PC-9 (cell line): ENCODE data around the gene C1orf122. TPM values are rescaled to one million over a fixed set of nuclear protein-coding genes. Genes with fewer than 3 reads are reported as not detected.
A peak's percentile ranks its signal among the peaks of the same experiment; 100 is the strongest.

Source experiments
- BruUV-seq: library from RNA; stranded (reverse); fragments of 400-500 nt; replicated peaks from 2 replicates; lab custom pipeline; 2021; lab: Mats Ljungman, UMichigan
- CTCF ChIA-PET: fragments of 300-600 bp; sonication (Branson Sonifier 250); formaldehyde crosslinking; loops from one replicate; lab custom pipeline; 2022; ENCODE audit warnings: antibody characterized with exemption; lab: Charles Lee
- POLR2A ChIA-PET: fragments of 300-600 bp; sonication (Branson Sonifier 250); formaldehyde crosslinking; loops from one replicate; lab custom pipeline; 2022; ENCODE audit warnings: antibody characterized with exemption; ENCODE audit not compliant: unreplicated experiment; lab: Charles Lee
- DNase-seq, 2 experiments: peaks; one replicate each; pipeline versions ENCODE4 v3.0.0 to v3.0.0-alpha.2; 2015 to 2022; ENCODE audit warnings: mixed read lengths in 1 of 2
- H2AFZ ChIP-seq: fragments of 200-600 bp; sonication (generic); 2 replicates; pipeline ENCODE4 v1.8.1; 2017; ENCODE audit warnings: antibody characterized with exemption
- H3F3A ChIP-seq: fragments of 200-600 bp; sonication (generic); 2 replicates; pipeline ENCODE4 v1.8.1; 2017; ENCODE audit warnings: antibody characterized with exemption, mild to moderate bottlenecking, low read depth; ENCODE audit not compliant: insufficient read depth
- H3K27ac ChIP-seq: fragments of 200-600 bp; sonication (generic); 2 replicates; pipeline ENCODE4 v1.6.1; 2016; ENCODE audit warnings: mixed run types
- H3K27me3 ChIP-seq: fragments of 200-600 bp; sonication (generic); 2 replicates; pipeline ENCODE4 v1.6.1; 2016; ENCODE audit warnings: low read depth, mixed run types; ENCODE audit not compliant: insufficient read depth
- H3K36me3 ChIP-seq: fragments of 200-600 bp; sonication (generic); 2 replicates; pipeline ENCODE4 v1.6.1; 2016; ENCODE audit warnings: low read depth, mixed run types
- H3K4me1 ChIP-seq: fragments of 200-600 bp; sonication (generic); replicated peaks from 2 replicates; pipeline ENCODE4 v1.6.1; 2016; ENCODE audit warnings: mixed run types; ENCODE audit not compliant: insufficient read depth
- H3K4me2 ChIP-seq: fragments of 200-600 bp; sonication (generic); 2 replicates; pipeline ENCODE4 v1.6.1; 2017; ENCODE audit warnings: mixed run types
- H3K4me3 ChIP-seq: fragments of 200-600 bp; sonication (generic); 2 replicates; pipeline ENCODE4 v1.6.1; 2016; ENCODE audit warnings: mixed run types
- H3K79me2 ChIP-seq: fragments of 200-600 bp; sonication (generic); 2 replicates; pipeline ENCODE4 v1.6.1; 2017; ENCODE audit warnings: low read depth, mixed run types
- H3K9me2 ChIP-seq: fragments of 200-600 bp; sonication (generic); 2 replicates; pipeline ENCODE4 v1.8.1; 2017; ENCODE audit warnings: mild to moderate bottlenecking; ENCODE audit not compliant: insufficient read depth
- H3K9me3 ChIP-seq: fragments of 200-600 bp; sonication (generic); 2 replicates; pipeline ENCODE4 v1.8.1; 2016; ENCODE audit warnings: low read depth; ENCODE audit not compliant: insufficient read depth
- H4K20me1 ChIP-seq: fragments of 200-600 bp; sonication (generic); 2 replicates; pipeline ENCODE4 v1.8.1; 2017; ENCODE audit not compliant: insufficient read depth
- CTCF ChIP-seq: fragments of 200-600 bp; sonication (generic); conservative IDR thresholded peaks from 2 replicates; pipeline ENCODE4 v1.6.1; 2017; ENCODE audit warnings: mixed run types, antibody characterized with exemption, mild to moderate bottlenecking, moderate library complexity
- EZH2 ChIP-seq: fragments of 200-600 bp; sonication (generic); IDR thresholded peaks from 2 replicates; pipeline ENCODE4 v1.8.0; 2017; ENCODE audit warnings: antibody characterized with exemption, low read depth
- intact Hi-C: fragments of 100-400 bp; cut with micrococcal nuclease; formaldehyde crosslinking; loops from one replicate; pipeline ENCODE4 v1.10.0; 2022; ENCODE audit not compliant: unreplicated experiment
- total RNA-seq: library from RNA; stranded (reverse); gene quantifications from 2 replicates; pipeline ENCODE4 v1.2.3, GENCODE V29; 2021

C1orf122 gene
- total RNA-seq, 1 experiment from 2014 or later: 51.8 TPM

DNA sequence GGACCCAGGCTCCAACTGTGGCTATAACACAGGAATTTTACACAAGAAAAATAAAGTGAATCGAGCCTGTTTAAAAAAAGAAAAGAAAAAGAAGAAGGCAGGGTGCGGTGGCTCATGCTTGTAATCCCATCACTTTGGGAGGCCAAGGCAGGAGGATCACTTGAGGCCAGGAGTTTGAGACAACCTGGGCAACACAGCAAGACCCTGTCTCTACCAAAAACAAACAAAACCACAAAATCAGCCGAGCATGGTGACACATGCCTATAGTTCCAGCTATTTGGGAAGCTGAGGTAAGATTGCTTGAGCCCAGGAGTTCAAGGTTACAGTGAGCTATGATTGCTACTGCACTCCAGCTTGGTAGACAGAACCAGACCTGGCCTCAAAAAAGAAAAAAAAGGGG lies 34.1 kb downstream of the C1orf122 start:
- H3F3A ChIP-seq: no peaks in the 10 kb centered on the region
- no peak overlapping the region for H3K4me3 ChIP-seq
- H3K36me3 ChIP-seq: peaks cover 26% of the 10 kb centered on the region
- H3K27ac ChIP-seq: no peak overlapping the region
- peaks cover 30% of the 10 kb centered on the region for H3K79me2 ChIP-seq
- ChIA-PET POLR2A (interaction anchor here (0.6 kb wide), 1 partner anchor 8 kb away, joined by 5 read pairs; no protein-coding TSS in a partner anchor), CTCF (no interaction called here)
- no peaks in the 10 kb centered on the region for H3K9me3 ChIP-seq
- no peaks in the 10 kb centered on the region for H3K9me2 ChIP-seq
- BruUV-seq: no TSS peak
- intact Hi-C loops: no loop called here
- no peaks in the 10 kb centered on the region for H4K20me1 ChIP-seq
- H2AFZ ChIP-seq: no peak overlapping the region
- no peak for TF ChIP-seq CTCF
- no peak for TF ChIP-seq EZH2
- H3K4me1 ChIP-seq: peaks cover 20% of the 10 kb centered on the region
- no peak overlapping the region for H3K4me2 ChIP-seq
- no peaks in the 10 kb centered on the region for H3K27me3 ChIP-seq
- DNase-seq: no peak

GRCh38 chr1:37844536-37844935 lies 36.9 kb downstream of the C1orf122 start:
- POLR2A ChIA-PET: no interaction called here
- DNase-seq: no peak
- CTCF ChIA-PET: interaction anchor here (0.6 kb wide), 1 partner anchor 119 kb away, joined by 6 read pairs; no protein-coding TSS in a partner anchor
- Histone ChIP-seq H3K27ac (peak overlapping the region; percentile 54), H4K20me1 (no peaks in the 10 kb centered on the region), H3K4me2 (no peak overlapping the region), H3K27me3 (no peaks in the 10 kb centered on the region), H3K9me3 (no peaks in the 10 kb centered on the region), H3K79me2 (peaks cover 58% of the 10 kb centered on the region), H2AFZ (no peak overlapping the region), H3F3A (peaks cover 5% of the 10 kb centered on the region; the same call in 1 of the 2 replicates), H3K36me3 (peaks cover 14% of the 10 kb centered on the region; the same call in 1 of the 2 replicates), H3K4me1 (peaks cover 28% of the 10 kb centered on the region), H3K4me3 (no peak overlapping the region), H3K9me2 (no peaks in the 10 kb centered on the region)
- intact Hi-C loops: no loop called here
- TF ChIP-seq CTCF (no peak), EZH2 (no peak)
- BruUV-seq: no TSS peak

DNA sequence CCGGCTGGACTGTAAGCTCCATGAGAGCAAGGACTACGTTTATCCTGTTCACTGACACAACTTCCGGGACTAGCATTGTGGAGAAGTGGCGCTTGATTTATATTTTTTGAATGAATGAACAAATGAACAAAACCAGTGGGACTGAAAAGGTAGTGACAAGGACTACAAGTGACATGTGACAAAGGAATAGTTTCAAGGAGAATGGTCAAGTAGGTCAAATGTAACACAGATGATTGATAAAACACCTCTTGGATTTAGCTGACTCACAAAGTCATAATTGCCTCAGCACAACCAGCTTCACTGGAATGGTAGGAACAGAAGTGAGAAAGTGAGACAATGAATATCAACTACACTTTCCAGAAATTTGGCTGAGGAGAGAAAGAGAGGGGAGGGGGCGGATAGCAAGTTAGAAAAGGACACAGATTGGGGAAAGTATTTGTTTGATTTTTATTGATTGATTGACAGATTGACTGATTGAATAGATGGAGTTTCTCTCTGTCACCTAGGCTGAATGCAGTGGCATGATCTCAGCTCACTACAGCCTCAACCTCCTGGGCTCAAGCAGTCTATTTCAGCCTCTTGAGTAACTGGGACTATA lies 37.6 kb downstream of the C1orf122 start:
- BruUV-seq: no TSS peak
- intact Hi-C loops: no loop called here
- TF ChIP-seq EZH2 (no peak), CTCF (no peak)

More for the DNA sequence above, 37.6 kb downstream of the C1orf122 start:
- H3K9me3 ChIP-seq: no peaks in the 10 kb centered on the region
- DNase-seq: peak in 1 of 2 experiments; percentile 67
- H2AFZ ChIP-seq: no peak overlapping the region
- no peaks in the 10 kb centered on the region for H3K9me2 ChIP-seq
- H3K4me1 ChIP-seq: peaks cover 34% of the 10 kb centered on the region
- H3F3A ChIP-seq: peaks cover 11% of the 10 kb centered on the region; the same call in 1 of the 2 replicates
- peak overlapping the region; percentile 54 for H3K27ac ChIP-seq
- H3K4me3 ChIP-seq: no peak overlapping the region
- H3K36me3 ChIP-seq: peaks cover 9% of the 10 kb centered on the region; the same call in 1 of the 2 replicates
- POLR2A ChIA-PET: no interaction called here
- H3K4me2 ChIP-seq: peak overlapping the region; percentile 52
- H3K27me3 ChIP-seq: no peaks in the 10 kb centered on the region
- no peaks in the 10 kb centered on the region for H4K20me1 ChIP-seq
- CTCF ChIA-PET: no interaction called here
- H3K79me2 ChIP-seq: peaks cover 64% of the 10 kb centered on the region
